GM18502 (cell line): ENCODE results near the gene PDZK1IP1.
"Not testable (repeated sequence)": the region's sequence is repeated elsewhere in the genome, so short reads cannot be mapped to it uniquely, and the experiment has no call there.

Experiments used
- ATAC-seq: cut with Tn5 transposase; IDR thresholded peaks from one replicate; pipeline ENCODE4 v1.9.1; 2021; ENCODE audit warnings: mild to moderate bottlenecking; ENCODE audit not compliant: unreplicated experiment, poor library complexity

PDZK1IP1 gene

GRCh38 chr1:47203504-47203903 is 13.7 kb upstream of the PDZK1IP1 start:
- not testable (repeated sequence) for ATAC-seq

DNA sequence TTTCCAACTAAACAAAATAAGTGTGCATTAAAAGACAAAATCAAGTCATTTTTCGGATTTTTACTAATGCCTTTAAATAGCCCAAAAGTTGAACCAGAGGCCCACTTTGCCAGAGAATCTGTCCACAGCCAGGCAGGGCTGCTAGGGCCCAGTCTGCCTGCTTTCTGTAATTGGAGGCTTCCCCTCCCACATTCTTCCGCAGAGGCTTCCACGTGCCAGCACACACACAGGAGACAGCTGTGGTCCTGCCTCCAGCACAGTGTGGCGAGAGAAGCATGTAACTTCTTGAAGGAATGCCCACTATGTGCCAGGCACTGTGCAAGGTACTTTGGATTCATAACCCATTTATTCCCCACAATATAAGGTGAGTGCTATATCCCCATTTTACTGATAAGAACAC is 11.3 kb upstream of the PDZK1IP1 start:
- no peak for ATAC-seq

DNA sequence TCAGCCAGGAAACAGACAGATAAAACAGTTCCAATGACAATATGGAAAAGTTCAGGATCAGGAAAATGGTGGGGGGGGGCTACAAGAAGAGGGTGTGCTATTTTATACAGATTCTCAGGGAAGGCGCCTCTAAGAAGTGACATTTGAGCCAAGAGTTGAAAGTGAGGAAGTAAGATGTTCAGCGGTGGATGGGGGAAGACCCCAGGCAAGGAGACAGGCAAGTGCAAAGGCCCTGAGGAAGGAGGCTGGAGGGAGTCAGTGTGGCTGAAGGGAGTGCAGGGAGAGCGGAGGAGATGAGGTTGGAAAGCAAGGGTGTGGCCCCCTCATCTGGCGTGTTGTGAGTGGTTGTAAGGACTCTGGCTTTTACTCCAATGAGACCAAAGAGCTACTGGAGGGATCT is 8.4 kb upstream of the PDZK1IP1 start:
- no peak for ATAC-seq

- ATAC-seq, result no peak
Measured at GRCh38 chr1:47196622-47197021, 6.8 kb upstream of the PDZK1IP1 start.

- not testable (repeated sequence) for ATAC-seq
Measured at GRCh38 chr1:47195981-47196380, 6.1 kb upstream of the PDZK1IP1 start.

DNA sequence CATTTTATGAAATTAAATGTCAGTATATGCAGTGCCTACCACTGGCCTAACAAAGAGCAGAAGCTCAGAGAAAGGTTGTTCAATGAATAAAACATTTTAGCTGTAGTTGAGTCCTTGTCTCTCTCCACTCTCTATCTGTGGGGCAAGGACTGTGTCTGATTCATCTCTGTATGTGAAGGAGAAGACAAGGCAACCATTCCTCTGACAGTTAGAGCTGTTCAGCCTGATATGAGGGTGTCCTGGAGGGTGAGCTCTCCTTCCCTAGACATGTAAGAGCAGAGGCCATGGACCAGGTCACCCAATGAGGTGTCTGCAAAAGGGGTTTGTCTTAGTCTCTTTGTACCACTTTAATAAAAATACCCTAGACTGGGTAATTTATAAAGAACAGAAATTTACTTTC is 4.5 kb upstream of the PDZK1IP1 start:
- no peak for ATAC-seq

DNA sequence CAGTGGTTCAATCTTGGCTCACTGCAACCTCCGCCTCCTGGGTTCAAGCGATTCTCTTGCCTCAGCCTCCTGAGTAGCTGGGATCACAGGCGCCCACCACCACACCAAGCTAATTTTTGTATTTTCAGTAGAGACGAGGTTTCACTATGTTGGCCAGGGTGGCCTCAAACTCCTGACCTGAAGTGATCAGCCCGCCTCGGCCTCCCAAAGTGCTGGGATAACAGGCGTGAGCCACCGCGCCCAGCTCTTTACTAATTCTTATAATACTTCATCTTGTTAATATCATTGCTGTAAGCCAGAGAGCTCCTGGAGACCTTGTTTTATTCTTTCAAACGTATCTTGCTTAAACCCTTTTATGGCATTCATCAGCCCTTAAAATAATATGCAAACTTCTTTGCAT is 3.7 kb upstream of the PDZK1IP1 start:
- not testable (repeated sequence) for ATAC-seq

- peak; percentile 75 for ATAC-seq
Measured at GRCh38 chr1:47192458-47193384, 2.9 kb upstream of the PDZK1IP1 start.

DNA sequence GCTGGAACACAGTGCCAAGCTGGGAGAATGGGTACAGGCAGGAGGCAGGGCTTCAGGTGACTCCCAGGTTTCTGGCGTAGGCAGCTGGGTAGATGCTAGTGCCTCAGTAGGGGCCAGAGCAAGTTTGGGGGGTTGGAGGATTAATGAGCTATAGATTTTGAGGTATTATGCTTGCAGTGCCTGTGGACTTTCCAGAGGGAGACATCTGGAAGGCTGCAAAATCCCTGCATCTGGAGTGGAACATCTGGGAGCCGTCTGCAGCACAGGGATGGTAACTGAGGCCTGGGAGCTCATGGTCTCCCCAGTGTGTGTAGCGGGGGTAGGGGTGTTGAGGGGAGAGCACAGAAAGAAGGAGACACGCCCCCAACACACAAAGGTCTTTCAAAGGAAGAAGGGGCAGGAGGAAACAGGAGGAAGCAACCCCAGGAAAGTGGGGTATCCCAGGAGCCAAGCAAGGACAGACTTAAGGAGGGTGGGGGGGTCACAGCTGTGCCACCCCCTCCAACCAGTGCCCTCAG is 2.2 kb upstream of the PDZK1IP1 start:
- ATAC-seq, result no peak

- no peak for ATAC-seq
Measured at GRCh38 chr1:47190857-47191256, 1.0 kb upstream of the PDZK1IP1 start.

GRCh38 chr1:47190509-47190855 is 646 bp upstream of the PDZK1IP1 start:
- no peak for ATAC-seq

DNA sequence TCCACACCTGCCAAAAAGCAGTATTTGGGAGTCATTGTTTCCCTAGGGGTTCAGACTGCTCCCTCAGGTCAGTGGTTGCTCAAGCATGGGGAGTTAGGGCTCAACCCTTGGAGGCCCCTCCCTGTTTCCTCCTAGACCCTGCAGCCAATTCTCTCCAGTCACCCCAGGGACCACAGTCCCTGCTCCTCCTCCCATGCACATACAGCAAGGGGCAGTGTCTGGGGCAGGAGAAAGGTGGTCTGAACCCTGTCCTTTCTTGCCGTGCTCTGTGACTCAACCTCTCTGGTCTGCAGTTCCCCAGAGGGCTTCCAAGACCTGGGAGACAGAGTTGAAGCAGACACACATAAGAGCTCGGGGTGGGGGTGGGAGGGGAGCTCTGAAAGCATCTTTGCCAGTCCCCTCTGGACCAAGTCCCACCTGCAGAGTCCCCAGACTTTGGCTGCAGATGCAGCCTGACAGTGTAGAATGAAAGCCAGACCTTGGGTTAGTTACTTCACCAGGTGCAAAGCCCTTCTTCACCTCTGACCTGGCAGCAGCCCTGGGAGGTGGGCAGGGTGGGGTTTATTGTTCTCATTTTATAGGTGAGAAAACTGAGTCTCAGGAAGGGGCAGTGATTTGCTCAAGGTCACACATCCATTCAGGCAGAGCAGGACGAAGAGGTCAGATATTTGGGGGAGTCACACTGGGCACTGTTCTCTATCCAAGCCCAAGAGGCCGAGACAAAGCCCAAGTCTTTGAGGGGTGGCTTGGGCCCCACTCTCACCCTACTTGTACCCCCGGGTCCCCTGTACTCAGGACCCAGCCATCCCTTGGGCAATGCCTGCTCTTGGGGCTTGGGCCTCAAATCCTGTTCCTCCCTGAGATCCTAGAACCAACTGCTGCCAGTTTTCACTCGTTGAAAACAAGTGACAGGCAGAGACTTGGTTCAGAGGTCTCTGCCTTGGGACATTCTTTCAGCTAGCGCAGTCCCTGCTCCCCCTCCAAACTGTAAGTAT is 748 bp downstream of the PDZK1IP1 start:
- no peak for ATAC-seq

- no peak for ATAC-seq
Measured at GRCh38 chr1:47187926-47188250, 1.9 kb downstream of the PDZK1IP1 start.

DNA sequence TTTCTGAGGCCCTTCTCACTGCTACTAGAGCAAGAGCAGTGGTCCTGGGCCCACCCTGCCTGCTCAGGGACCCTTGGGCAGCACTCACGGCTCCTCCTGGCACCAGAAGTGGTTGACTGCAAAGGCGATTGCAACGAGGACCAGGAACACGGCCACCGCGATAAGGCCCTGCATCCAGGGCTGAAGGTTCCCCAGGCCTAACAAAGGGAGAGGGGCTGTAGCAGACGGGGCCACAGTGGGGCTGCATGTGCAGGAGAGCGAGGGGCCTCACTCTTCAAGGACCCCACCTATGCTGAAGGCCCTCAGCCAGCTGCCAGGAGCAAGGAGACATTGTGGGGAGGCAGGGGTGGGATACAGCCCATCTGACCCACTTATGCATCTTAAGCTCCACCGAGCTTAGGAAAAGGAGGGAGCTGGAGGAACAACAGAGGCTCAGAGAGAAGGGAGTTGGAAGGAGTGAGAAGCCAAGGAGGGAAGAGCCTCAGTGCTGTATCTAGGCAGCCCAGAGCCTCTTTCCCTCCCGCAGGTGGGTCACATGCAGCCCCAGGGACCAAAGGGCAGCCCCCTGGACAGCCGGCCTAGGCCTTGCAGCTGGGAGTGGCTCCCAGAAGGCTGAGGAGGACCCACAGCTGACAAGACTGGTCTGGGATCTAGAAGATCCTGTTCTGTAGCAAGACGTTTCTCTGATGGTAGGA is 2.5 kb downstream of the PDZK1IP1 start:
- no peak for ATAC-seq

DNA sequence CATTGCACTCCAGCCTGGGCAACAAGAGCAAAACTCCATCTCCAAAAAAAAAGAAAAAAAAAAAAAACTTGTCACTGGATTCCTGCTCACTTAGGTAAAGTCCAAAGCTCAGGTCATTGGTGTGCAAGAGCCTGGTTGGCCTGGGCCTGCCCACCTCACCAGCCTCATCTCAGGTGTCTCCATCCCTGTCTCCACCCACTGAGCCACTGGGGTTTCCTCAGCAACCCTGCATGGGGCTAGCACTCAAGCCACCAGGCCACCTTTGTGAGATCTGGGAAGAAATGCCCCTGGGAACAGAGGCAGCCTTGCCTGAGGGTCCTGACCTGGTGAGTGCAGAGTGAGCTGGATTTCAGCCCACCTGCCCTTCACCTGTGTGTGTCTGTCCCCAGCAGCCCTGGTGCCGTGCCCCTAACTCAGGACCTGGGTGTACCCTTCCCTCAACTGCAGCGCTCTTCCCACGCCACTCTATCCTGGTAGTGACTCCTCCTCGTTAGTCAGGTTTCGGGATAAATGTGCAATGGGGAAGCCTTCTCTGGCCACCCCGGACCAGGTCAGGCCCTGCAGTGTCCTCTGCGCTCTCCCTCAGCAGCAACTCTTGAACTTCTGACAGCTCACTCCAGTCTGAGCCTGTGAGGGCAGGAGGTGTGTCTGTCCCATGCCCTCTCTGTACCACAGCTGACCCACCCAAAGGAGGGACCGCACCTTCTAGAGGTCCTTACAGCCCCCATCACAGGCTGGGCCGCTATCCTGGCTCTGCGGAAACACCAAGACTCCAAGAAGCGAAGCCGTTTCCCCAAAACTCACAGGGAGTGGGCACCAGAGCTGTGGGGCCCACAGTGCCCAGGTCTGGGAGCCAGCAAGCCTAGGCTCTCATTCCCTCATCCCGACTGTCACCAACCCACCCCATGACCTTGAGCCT is 3.3 kb downstream of the PDZK1IP1 start:
- ATAC-seq, result no peak

DNA sequence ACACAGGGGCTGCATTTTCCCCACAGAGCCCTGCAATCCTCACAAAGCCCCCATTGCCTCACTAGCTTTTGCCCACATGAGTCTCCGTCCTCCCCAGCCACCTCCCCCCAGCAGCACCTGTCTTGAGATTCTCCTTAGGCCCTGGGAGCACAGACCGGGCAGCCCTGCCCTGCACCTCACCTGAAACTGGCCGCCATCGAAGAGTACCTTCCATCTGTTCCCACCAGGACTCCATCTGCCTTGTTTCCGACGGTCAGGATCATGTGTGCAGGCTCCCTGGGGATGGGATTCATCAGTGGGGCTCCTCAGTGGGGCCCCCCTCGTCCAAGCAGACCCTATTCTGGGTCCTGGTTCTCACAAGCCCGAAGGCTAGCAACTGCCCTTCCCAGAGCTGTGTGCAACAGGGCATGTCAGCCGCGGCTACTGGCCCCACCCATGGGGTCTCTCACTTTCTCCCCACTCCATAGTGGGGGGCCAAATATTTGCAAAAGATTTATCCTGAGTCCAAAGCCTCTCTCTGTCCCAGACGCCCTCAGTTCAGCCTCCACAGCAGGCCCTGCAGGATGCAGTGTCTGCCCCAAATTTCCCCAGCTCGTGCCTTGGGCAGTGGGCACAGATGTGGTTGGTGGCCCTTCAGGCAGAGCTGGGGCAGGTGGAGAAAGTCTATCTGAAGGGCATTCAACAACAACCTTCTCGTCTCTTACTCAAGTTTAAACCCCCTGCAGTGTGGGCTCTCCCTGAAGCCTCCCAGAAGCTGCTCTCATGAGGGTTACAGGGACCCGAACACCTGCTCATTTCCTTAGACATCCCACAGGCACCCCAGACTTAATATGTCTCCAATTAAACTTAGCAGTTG is 4.8 kb downstream of the PDZK1IP1 start:
- ATAC-seq, result no peak

- no peak for ATAC-seq
Measured at GRCh38 chr1:47184090-47184821, 5.6 kb downstream of the PDZK1IP1 start.
